Nephron (organoid): ENCODE results near the gene PRKCA.

Source experiments
- H3K27ac Mint-ChIP-seq, 3 experiments: 2 replicates each; pipeline ENCODE4 v1.8.0; 2020; ENCODE audit warnings: mixed read lengths in 3 of 3, mild to moderate bottlenecking in 2 of 3, moderate library complexity in 1 of 3
- H3K27me3 Mint-ChIP-seq: 2 replicates; pipeline ENCODE4 v1.8.0; 2021; ENCODE audit warnings: low read depth, mild to moderate bottlenecking, moderate library complexity, mixed read lengths
- H3K36me3 Mint-ChIP-seq: 2 replicates; pipeline ENCODE4 v1.8.0; 2020; ENCODE audit warnings: low read depth, mixed read lengths
- H3K4me1 Mint-ChIP-seq: 2 replicates; pipeline ENCODE4 v1.8.0; 2020; ENCODE audit warnings: mixed read lengths
- H3K4me3 Mint-ChIP-seq, 3 experiments: 2 replicates each; pipeline ENCODE4 v1.8.0; 2020; ENCODE audit warnings: mild to moderate bottlenecking in 3 of 3, mixed read lengths in 3 of 3, moderate library complexity in 2 of 3
- H3K9me3 Mint-ChIP-seq: 2 replicates; pipeline ENCODE4 v1.8.0; 2020; ENCODE audit warnings: mixed read lengths
- CTCF ChIP-seq, 3 experiments: fragments of 200-600 bp; sonication (generic); IDR thresholded peaks; one replicate each; pipeline ENCODE4 v1.5.0; 2021; ENCODE audit warnings: antibody characterized with exemption in 3 of 3; ENCODE audit not compliant: unreplicated experiment in 3 of 3

The PRKCA gene

GRCh38 chr17:66767154-66767933 is 464.9 kb downstream of the PRKCA start:
- no peak for TF ChIP-seq CTCF (IDR thresholded peaks at IDR 0.05; ENCODE audit: unreplicated experiment in 3 of 3)
- Mint-ChIP-seq H3K9me3 (peaks cover 2% of the 10 kb centered on the region), H3K27me3 (peaks cover 4% of the 10 kb centered on the region), H3K36me3 (peaks cover 6% of the 10 kb centered on the region), H3K27ac (no peak overlapping the region), H3K4me3 (no peak overlapping the region), H3K4me1 (peaks cover 6% of the 10 kb centered on the region)

GRCh38 chr17:66769911-66770310 is 467.5 kb downstream of the PRKCA start:
- H3K27ac Mint-ChIP-seq = no peak overlapping the region

GRCh38 chr17:66772148-66772812 is 469.9 kb downstream of the PRKCA start:
- peaks cover 4% of the 10 kb centered on the region for H3K27me3 Mint-ChIP-seq
- no peak overlapping the region for H3K4me3 Mint-ChIP-seq
- peaks cover 4% of the 10 kb centered on the region for H3K36me3 Mint-ChIP-seq
- peak overlapping the region in 1 of 3 experiments; percentile 21 for H3K27ac Mint-ChIP-seq
- peaks cover 2% of the 10 kb centered on the region for H3K9me3 Mint-ChIP-seq
- peaks cover 23% of the 10 kb centered on the region for H3K4me1 Mint-ChIP-seq
- TF ChIP-seq CTCF (IDR thresholded peaks at IDR 0.05; ENCODE audit: unreplicated experiment in 3 of 3) = no peak

More at GRCh38 chr17:66769911-66770310, 467.5 kb downstream of the PRKCA start:
- Mint-ChIP-seq H3K4me1 (peaks cover 6% of the 10 kb centered on the region), H3K9me3 (peaks cover 2% of the 10 kb centered on the region), H3K4me3 (no peak overlapping the region), H3K36me3 (peaks cover 6% of the 10 kb centered on the region), H3K27me3 (peaks cover 4% of the 10 kb centered on the region)
- TF ChIP-seq CTCF (IDR thresholded peaks at IDR 0.05; ENCODE audit: unreplicated experiment in 3 of 3) = no peak

- no peaks in the 10 kb centered on the region for H3K9me3 Mint-ChIP-seq
- peaks cover 4% of the 10 kb centered on the region for H3K27me3 Mint-ChIP-seq
- no peak for TF ChIP-seq CTCF (IDR thresholded peaks at IDR 0.05; ENCODE audit: unreplicated experiment in 3 of 3)
- peak overlapping the region in 1 of 3 experiments; percentile 20 for H3K27ac Mint-ChIP-seq
- H3K36me3 Mint-ChIP-seq = no peaks in the 10 kb centered on the region
- peaks cover 26% of the 10 kb centered on the region for H3K4me1 Mint-ChIP-seq
- no peak overlapping the region for H3K4me3 Mint-ChIP-seq
These were observed 472.9 kb downstream of the PRKCA start for GRCh38 chr17:66775271-66775670.

GRCh38 chr17:66775881-66776400 is 473.5 kb downstream of the PRKCA start:
- no peak for TF ChIP-seq CTCF (IDR thresholded peaks at IDR 0.05; ENCODE audit: unreplicated experiment in 3 of 3)
- Mint-ChIP-seq H3K4me1 (peaks cover 26% of the 10 kb centered on the region), H3K36me3 (no peaks in the 10 kb centered on the region), H3K27ac (peak overlapping the region; percentile 0 to 20 (median 16)), H3K27me3 (no peaks in the 10 kb centered on the region), H3K4me3 (no peak overlapping the region), H3K9me3 (no peaks in the 10 kb centered on the region)
